Activated T-cell treated with anti-CD3 and anti-CD28 coated beads for 48 hours (primary cell): ENCODE results near the gene CDKN1C.

Experiments
- DNase-seq: peaks from one replicate; pipeline ENCODE4 v3.0.0-alpha.2; 2020; ENCODE audit warnings: low read depth

Gene CDKN1C

GRCh38 chr11:2847561-2847960 lies 38.0 kb downstream of the CDKN1C start:
- DNase-seq: no peak

DNA sequence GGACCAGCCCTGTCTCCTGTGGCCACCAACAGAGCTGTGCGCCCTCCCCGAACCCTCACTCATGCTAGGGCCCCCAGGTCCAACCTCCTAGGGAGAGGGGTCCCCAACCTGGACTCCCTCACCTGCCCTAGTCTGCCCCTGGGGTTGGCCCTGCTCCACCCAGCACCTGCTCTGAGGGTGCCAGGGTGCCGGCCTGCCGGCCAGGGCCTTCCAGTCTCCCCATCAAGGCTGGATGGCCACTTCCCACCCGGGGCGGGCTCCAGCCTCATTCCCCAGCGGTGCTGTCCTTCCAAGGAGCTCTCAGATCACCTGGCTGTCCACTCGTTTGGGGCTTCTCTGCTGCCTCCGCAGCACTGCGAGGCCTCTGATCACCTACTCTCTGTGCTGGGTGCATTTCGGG lies 39.1 kb downstream of the CDKN1C start:
- DNase-seq: no peak

DNA sequence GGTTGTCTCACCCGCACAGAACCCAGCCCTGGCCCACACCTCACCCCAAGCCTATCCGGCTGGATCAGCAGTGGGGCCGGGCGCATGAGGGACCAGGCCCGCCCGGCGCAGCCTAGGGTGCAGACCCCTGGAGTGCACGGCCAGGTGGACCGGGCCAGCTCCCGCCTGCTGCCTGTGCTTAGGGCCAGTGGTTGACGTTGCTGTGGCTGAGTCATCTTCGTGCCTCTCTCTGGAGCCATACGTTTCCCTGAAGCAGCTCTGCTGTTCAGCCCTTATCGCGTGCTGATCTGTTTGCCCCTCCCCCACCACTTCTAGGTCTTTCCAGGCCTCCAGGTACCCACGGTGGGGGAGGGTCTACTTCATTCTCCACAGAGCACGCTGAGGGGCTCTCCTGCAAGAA lies 39.5 kb downstream of the CDKN1C start:
- DNase-seq: no peak

GRCh38 chr11:2844996-2845395 lies 40.6 kb downstream of the CDKN1C start:
- no peak for DNase-seq

- no peak for DNase-seq
Observed at GRCh38 chr11:2844116-2844842, 41.3 kb downstream of the CDKN1C start.

GRCh38 chr11:2843551-2843950 lies 42.0 kb downstream of the CDKN1C start:
- no peak for DNase-seq

DNA sequence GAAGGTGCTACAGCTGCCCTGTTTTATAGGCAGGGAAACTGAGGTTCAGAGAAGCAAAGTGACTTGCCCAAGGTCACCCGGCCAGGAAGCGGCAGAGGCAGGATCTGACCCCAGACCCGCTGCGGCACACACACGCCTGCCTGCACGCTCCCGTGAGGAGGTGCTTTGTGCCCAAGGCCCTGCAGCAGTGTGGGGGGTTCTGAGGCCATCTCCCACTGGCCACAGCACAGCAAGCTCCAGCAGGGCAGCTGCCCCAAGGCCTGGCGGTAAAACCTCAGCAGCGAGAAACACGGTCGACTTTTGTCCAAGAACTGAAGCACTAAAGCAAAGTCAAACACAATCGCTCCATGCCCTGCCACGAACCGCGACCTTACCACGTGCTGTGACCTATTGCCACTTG lies 42.7 kb downstream of the CDKN1C start:
- no peak for DNase-seq

DNA sequence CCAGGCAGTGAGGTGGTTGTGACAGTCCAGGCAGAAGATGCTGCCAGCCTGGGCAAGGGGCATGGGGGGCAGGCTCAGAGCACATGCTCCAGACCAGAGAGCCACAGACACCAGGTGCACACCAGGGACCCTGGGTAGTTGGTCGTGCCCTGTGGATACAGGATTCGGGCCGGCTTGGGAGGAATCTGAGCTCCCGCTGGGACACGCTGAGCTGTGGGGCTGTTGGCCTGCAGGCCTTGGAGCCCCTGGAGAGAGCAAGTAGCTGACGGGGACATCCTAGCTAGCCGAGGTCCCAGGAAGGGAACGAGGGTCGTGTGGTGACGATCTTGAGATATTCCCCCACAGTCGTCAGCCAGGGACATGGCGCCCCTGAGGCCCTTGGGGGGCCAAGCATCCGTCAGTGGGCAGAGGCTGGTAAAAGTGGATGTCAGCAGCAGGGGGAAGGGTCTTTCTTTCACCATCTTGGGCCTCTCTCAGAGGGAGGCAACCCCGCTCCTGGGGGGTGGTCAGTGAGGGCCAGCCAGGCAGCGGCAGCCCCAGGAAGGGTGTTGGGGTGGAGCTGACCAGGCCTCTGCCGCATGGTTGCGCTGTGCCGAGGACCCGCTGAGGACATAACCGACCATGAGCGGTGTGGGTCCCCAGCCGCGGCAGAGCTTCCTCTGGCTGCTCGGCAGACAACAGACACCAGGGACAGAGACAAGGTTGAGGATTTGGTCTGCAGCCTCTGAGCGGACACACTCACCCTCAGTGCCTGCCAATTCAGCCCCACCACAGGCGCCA lies 44.0 kb downstream of the CDKN1C start:
- DNase-seq: no peak

DNA sequence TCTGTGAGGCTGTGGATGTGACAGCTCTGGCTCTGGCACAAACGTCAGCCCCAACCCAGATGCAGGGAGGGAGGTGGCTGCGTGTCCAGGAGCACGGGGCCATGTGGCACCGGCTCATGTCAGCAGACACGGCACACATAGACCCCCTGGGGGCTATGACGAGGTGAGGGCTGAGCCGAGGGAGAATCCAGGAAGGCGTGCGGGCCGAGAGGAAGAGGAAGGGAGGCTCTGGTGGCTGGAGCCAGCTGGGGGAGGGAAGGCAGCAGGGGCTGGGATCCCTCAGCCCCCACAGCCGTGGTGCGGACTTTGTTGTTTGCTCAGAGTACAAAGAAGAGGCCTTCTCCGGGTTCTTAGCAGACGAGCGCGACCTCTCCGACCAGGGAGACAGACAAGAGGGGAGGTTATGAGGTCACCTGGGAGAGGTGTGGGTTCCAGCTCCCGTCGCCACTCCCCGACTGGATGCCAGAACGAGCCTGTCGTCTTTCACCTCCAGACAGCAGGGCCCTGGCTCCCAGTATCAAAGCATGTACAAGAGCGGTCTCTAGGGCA lies 46.1 kb downstream of the CDKN1C start:
- no peak for DNase-seq

GRCh38 chr11:2838676-2839294 lies 46.8 kb downstream of the CDKN1C start:
- DNase-seq: no peak

DNA sequence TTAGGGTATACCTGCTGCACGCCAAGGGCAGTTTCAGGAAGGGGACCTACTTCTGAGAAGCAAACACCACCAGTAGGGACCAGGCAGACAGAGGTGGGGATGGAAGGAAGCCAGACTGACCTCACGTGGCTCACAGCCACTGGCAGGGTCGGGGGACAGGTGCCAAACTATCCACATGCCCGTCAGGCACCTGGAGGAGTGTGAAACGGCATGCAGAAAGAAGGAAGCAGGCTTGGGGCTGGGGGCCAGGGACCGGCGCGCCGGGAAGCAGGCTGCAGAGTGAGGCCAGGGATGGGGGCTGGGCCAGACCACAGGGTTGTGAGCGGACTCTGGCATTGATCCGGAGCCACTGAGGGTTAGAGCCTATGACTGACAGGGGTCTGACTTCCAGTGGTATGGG lies 47.5 kb downstream of the CDKN1C start:
- DNase-seq: no peak

DNA sequence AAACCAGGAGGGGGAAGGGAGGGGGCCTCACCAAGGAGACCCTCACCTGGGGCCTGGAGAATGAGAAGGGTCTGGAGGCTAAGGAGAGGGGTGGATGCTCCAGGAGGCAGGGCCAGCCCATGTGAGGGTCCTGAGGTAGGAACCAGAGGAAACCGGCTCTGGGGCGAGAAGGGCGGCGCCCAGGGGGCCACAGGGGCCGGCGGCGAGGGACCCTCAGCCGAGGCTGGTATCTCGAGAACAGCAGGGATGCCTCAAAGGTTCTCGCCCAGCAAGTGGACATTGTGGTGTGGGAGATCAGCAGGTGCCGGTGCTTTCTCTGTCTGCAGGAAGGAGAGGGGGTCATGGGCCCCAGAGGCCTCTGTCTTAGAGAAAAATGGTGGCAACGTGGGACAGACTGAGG lies 47.9 kb downstream of the CDKN1C start:
- DNase-seq: no peak

GRCh38 chr11:2837096-2837601 lies 48.4 kb downstream of the CDKN1C start:
- no peak for DNase-seq

- no peak for DNase-seq
Observed at GRCh38 chr11:2836315-2837095, 49.1 kb downstream of the CDKN1C start.

- DNase-seq: no peak
Observed at GRCh38 chr11:2835751-2836150, 49.8 kb downstream of the CDKN1C start.

DNA sequence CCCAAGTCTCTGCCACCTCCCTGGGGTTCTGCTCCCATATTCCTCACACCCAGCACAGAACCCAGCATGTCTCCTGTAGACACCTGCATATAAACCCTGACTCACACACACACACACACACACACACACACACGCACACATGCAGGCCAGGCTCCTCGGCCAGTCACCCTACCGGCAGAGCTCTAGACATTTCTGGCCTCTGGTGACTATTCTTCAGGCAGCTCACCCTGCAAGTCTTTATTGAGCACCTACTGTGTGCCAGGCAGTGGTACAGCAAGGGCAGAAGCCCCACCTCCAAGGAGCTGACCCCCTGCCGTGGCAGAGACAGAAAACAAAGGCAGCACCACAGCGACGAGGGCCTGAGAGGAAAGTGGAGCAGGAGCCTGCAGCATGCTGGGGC lies 50.3 kb downstream of the CDKN1C start:
- DNase-seq: no peak

GRCh38 chr11:2834503-2835273 lies 50.9 kb downstream of the CDKN1C start:
- no peak for DNase-seq

DNA sequence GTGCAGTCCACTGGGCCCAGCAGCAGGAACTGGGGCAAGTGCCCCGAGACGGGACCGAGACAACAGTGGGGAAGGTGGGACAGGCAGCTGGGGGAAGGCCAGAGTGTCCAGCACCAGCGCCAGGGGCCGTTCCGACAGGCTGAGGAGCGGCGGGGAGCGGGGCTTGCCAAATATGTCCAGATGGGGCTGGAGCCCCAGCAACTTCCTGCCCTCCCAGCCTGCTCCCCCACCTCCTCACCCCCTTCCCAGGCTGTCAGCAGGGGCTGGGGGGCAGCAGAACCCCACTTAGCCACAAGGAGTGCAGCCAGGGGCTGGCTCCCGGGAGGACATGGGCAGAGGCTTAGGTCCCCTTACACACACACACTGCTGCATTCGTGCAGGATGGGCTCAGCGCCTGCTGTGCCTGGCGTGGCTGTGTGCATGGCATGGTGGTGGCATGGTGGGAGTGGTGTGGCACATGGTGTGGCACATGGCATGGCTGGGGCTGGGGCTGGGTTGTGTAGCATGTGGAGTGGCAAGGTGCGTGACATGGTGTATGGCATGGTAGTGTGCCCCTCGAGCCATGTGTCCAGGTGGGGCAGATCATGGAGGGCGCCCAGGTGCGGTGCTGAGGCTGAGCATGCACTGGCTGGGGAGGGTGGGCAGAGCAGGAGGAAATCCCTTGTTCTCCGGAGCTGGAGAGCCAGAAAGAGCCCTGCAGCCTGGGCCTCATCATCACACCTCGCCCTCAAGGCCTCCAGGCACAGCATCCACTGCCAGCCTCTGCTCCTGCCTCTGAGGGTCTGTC lies 51.7 kb downstream of the CDKN1C start:
- DNase-seq: no peak
